Fibroblast of skin of left biceps (primary cell): ENCODE data around the gene THAP2.

Experiments
- DNase-seq, 2 experiments: peaks; one replicate each; pipeline ENCODE4 v3.0.0-alpha.2; 2013; ENCODE audit warnings: low read depth in 2 of 2

THAP2 gene

DNA sequence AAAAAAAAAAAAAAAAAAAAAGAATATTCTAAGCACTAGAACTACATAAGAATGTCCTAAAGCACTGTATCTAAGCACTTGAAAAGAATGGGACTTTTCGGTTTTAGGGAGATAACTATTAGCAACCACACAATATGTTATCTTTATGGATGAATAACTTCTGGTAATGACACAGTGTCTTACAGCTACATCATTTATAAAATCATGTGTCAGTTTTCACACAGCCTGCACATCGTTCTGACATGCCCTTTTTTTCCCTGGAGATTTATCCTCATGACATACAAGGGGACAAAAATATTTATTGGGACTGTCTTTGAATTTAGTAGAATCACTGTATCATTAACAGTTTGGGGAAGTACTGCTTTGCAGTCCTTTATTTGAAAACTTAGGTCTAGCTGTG, 39.1 kb downstream of the THAP2 start:
- no peak for DNase-seq

DNA sequence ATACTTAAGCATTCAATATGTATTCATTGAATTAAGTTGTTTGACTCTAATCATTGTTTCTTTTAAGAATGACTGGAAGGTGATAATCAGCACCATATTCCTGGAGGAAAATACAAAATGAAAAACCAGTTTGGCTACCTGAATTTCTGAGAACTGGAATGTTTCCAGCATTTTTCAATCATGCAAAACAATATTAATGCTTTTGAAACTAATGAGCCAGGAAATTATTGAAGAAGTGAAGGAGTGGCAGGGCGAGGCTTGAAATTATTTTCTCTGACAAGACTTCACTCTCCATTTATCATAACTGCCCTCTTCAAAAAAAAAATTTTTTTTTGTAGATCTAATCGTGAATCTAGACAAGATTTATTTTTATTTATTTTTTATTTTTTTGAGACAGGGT, 40.8 kb downstream of the THAP2 start:
- DNase-seq: no peak

DNA sequence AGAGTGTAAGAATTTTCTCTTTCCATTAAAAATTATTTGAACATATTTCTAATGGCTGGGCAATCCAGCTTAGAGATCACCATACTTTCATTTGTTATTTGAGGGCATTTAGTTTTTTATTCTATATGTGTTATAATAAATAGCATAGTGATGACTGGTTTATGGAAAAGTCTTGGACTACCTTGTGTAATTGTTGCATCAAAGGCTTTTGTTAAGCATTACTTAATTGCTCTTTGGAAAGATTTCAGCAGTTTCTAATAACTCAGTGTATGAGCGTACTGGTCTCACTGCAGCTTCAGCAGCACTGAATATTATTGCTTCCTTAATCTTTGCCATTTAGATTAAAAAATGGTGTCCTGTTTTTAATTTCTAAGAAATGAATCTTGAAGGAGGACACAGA, 44.6 kb downstream of the THAP2 start:
- DNase-seq: no peak

DNA sequence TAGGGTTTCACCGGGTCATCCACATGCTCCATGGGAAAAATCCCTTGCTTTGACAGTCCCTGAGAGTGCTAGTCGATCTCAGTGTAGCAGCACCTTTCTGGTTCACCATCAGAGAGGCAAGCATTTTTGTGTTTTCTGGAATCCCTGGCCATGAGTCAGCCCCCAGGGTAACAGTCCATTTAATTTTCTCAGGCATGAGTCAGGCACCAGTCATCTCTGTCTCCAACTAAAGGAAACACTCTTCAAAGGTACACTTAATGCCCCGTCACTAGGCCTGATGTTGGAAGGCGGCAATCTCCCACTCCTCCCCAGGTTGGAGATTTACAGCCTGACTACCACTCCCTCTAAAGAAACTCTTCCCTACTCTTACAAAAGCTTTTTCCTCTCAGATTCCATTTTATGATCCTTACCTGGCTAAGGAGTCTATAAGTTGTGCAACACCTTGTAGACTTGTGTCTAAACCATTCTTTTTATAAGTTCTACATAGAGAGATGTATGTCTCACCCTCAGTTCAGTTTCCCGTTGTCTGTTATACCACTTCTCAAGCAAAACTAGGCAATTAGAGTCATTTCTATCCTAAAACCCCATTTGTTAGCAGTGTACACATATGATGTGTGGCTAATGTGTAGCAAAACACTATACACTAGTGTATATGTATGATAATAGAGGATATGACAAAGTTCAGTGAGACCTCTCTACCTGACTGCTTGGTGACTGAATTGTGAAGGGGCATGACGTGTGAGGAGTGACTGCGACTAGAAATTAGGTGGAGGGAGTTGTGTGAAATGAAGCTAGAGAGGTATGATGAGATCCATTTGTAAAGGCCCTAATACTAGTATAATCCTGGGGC, 46.4 kb downstream of the THAP2 start:
- DNase-seq: peak; percentile 51 to 53

DNA sequence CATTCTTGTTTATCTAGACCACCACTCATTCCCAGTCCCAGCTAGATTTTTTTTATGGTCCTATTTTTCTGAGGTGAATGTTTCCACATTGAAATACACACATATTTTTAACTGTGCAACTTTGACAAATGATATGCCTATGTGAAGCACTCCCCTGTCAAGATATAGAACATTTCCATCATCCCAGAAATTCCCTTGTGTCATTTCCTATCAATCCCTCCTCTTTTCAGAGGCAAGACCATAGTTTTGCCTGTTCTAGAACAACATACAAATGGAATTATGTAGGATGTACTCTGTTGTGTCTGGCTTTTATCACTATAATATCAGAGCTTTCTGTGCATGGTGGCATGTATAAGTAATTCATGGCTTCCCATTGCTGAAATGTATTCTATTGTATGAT, 54.5 kb downstream of the THAP2 start:
- DNase-seq: no peak

DNA sequence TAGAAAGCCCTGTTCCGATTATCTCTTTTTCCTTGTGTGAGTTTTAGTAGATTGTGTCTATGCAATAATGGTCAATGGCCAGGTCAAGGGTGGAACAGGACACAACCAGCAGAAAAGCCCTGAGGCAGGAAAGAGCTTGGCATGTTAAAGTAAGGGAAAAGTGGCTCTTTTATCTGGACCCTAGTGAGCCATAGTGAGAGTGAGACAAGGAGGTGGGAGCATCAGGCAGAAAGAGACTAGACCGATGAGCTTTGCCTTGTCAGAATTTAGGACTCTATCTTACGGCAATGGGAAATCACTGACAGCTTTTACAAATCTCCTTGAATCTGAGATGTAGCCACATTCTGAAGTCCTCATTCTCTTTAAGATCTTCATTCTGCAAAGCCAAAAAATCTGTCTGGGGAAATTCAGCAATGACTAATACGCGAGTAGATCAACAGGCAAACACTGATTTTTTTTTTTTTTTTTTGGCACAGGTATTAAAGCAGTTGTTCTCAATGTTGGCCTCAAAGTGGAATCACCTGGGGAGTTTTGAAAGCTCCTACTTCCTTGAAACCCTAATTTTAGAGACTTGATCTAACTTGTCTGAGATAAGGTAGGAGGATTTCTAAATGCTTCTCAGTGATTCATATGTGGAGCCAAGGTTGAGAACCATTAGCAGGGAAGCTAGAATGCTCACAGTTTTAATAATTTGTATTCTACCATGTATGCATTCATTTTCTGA, 55.7 kb downstream of the THAP2 start:
- DNase-seq: no peak

DNA sequence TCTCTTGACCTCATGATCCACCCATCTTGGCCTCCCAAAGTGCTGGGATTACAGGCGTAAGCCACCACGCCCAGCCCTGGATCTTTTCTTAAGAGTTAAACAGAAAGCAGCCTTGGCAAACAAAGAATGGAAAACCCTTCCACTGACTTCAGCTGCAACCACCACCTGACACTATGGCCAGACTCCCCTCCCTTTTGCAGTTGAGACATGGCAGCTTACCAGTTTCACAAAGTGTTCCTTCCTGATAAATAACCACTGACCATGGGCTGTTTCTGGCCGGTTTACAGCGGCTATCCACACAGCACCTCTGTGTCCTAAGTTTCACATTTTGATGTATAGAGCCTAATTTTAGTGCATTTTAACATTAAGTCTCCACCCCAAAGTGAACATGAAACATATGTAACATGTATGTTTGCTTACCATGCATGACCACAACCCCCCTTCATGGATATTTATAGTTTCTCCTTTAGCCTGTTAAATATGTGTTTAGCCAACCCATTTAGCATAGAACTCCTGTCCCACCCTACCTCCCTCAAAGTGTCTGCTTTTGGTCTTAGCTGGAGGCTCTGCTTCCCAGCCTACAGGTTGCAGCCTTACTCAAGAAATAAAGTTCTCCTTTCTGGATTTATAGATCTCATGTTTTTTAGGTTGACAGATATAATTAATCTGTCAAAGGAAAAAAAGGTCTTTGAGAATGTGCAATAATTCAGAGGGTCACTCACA, 57.8 kb downstream of the THAP2 start:
- DNase-seq: no peak

DNA sequence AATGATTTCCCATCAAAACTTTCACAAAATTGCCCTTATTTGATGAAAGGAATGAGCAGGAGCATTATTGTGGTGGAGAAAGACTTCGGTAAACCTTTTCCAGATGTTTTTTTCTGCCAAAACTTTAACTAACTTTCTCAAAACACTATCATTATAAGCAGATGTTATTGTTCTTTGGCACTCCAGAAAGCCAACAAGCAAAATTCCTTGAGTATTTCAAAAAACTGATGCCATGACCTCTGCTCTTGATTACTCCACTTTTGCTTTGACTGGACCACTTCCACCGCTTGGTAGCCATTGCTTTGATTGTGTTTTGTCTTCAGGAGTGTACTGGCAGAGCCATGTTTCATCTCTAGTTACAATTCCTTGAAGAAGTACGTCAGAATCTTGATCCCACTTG, 60.9 kb downstream of the THAP2 start:
- peak; percentile 42 to 46 for DNase-seq

DNA sequence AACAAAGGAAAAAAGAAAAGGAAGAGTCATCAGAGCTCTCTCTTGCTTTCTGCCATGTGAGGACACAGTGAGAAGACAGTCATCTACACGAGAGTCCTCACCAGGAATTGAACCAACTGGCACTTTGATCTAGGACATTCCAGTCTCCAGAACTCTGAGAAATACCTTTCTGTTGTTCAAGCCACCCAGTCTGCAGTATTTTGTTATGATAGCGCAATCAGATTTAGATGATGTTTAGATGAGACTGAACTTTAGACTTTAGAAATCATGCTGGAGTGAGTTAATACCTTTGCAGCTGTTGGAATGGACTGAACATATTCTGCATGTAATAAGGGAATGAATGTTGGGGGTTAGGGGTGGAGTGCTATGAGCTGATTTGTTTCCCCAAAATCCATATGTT, 62.4 kb downstream of the THAP2 start:
- no peak for DNase-seq

DNA sequence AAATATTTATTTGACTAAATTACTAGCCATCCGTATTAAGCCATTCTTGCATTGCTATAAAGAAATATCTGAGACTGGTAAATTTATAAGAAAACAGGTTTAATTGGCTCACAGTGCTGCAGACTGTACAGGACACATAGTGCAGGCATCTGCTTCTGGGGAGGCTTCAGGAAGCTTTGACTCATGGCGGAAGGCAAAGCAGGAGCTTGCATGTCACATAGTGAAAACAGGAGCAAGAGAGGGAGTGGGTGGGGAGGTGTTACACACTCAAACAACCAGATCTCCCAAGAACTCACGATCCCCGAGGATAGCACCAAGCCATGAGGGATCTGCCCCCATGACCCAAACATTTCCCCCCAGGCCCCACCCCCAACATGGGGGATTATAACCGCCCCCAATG, 63.9 kb downstream of the THAP2 start:
- DNase-seq: no peak
